K562 (cell line): ENCODE results near the gene MFSD11. TPM values are rescaled to one million over a fixed set of nuclear protein-coding genes. Genes with fewer than 3 reads are reported as not detected.
A peak's percentile ranks its signal among the peaks of the same experiment; 100 is the strongest.

Source experiments
- BCOR ChIP-seq: fragments of 450-650 bp; IDR thresholded peaks from 2 replicates; pipeline ENCODE4 v1.6.1; 2016
- CBFA2T2 ChIP-seq: fragments of 450-650 bp; conservative IDR thresholded peaks from 2 replicates; pipeline ENCODE4 v1.6.1; 2017; ENCODE audit warnings: mild to moderate bottlenecking
- FOSL1 ChIP-seq: fragments of 200-800 bp; sonication (Bioruptor generic); conservative IDR thresholded peaks from 2 replicates; pipeline ENCODE4 v1.6.1; 2016; ENCODE audit warnings: missing genetic modification characterization, missing compliant biosample characterization
- KAT2B ChIP-seq: IDR thresholded peaks from one replicate; pipeline ENCODE4 v1.6.1; 2012; ENCODE audit warnings: low read depth, mild to moderate bottlenecking, control low read depth, inconsistent platforms, low read length, moderate library complexity
- KLF13 ChIP-seq: fragments of 450-650 bp; IDR thresholded peaks from 2 replicates; pipeline ENCODE4 v1.6.1; 2016; ENCODE audit warnings: missing genetic modification characterization, low read depth, mild to moderate bottlenecking, missing compliant biosample characterization, moderate library complexity, borderline replicate concordance
- MYBL2 ChIP-seq, 2 experiments: fragments of 450-650 bp in 1 of 2; sonication (generic) in 1 of 2; formaldehyde crosslinking in 1 of 2; IDR thresholded peaks; 2 replicates each; pipeline versions ENCODE4 v1.6.1 to v1.8.1; 2017 to 2022; ENCODE audit warnings: borderline replicate concordance in 1 of 2, inconsistent platforms in 1 of 2, low read depth in 1 of 2, mild to moderate bottlenecking in 1 of 2, missing genetic modification reagents in 1 of 2, moderate library complexity in 1 of 2
- NEUROD1 ChIP-seq: fragments of 150-350 bp; IDR thresholded peaks from 2 replicates; pipeline ENCODE4 v1.6.1; 2014; ENCODE audit warnings: borderline replicate concordance, low read length, low read depth; ENCODE audit not compliant: partially characterized antibody
- PCBP1 ChIP-seq: fragments of 200-400 bp; formaldehyde crosslinking; IDR thresholded peaks from 2 replicates; pipeline ENCODE4 v1.6.1; 2018; ENCODE audit warnings: mild to moderate bottlenecking, low read depth, low read length; ENCODE audit not compliant: poor library complexity, severe bottlenecking
- POLR2H ChIP-seq: IDR thresholded peaks from 2 replicates; pipeline ENCODE4 v1.6.1; 2016; ENCODE audit warnings: missing genetic modification characterization, low read depth, mild to moderate bottlenecking, control low read depth, missing compliant biosample characterization, moderate library complexity
- RBM14 ChIP-seq: fragments of 200-400 bp; formaldehyde crosslinking; IDR thresholded peaks from 2 replicates; pipeline ENCODE4 v1.6.1; 2018; ENCODE audit warnings: low read depth, mild to moderate bottlenecking, low read length, moderate library complexity, borderline replicate concordance; ENCODE audit not compliant: insufficient read depth
- SAFB ChIP-seq: fragments of 200-400 bp; formaldehyde crosslinking; IDR thresholded peaks from 2 replicates; pipeline ENCODE4 v1.6.1; 2017; ENCODE audit warnings: low read depth, low read length, borderline replicate concordance
- SMAD2 ChIP-seq: fragments of 150-350 bp; IDR thresholded peaks from 2 replicates; pipeline ENCODE4 v1.6.1; 2014; ENCODE audit warnings: low read depth, mild to moderate bottlenecking, low read length
- STAT5A ChIP-seq: IDR thresholded peaks from 2 replicates; pipeline ENCODE4 v1.6.1; 2012; ENCODE audit warnings: low read length, inconsistent platforms, borderline replicate concordance
- TCFL5 ChIP-seq: fragments of 250-450 bp; sonication (Bioruptor Pico); conservative IDR thresholded peaks from 2 replicates; pipeline ENCODE4 v1.6.1; 2021; ENCODE audit warnings: mild to moderate bottlenecking, moderate library complexity, matching md5 sums
- ZNF133 ChIP-seq: fragments of 250-450 bp; sonication (Bioruptor Pico); IDR thresholded peaks from 2 replicates; pipeline ENCODE4 v1.4.0; 2020; ENCODE audit warnings: mild to moderate bottlenecking
- ZNF263 ChIP-seq: sonication (generic); formaldehyde crosslinking; IDR thresholded peaks from 2 replicates; pipeline ENCODE4 v1.8.0; 2022; ENCODE audit warnings: mild to moderate bottlenecking, missing genetic modification reagents, borderline replicate concordance
- polyA plus RNA-seq, 8 experiments: library from polyadenylated mRNA; depleted of rRNA in 4 of 8; stranded (reverse) in 5 of 8; unstranded in 3 of 8; fragments of >200 nt; fragmentation: Nextera tagmentation in 2 of 8; fragmentation: Illumina TruSeq in 1 of 8; extraction: Ambion mirVana in 2 of 8; extraction: Trizol in 1 of 8; gene quantifications; 2 replicates each; pipeline versions ENCODE4 v1.2.1 to v1.2.3, GENCODE V29; 2011 to 2014; ENCODE audit warnings: inconsistent platforms in 1 of 8, missing spikeins in 1 of 8
- total RNA-seq, 7 experiments: library from RNA; depleted of rRNA in 6 of 7; stranded (reverse); fragments of >200 nt in 6 of 7; fragmentation: Illumina TruSeq in 2 of 7; extraction: Trizol in 2 of 7; gene quantifications; 2 replicates each; pipeline versions ENCODE4 v1.2.1 to v1.2.3, GENCODE V29; 2011 to 2021; ENCODE audit warnings: low replicate concordance in 1 of 7
- TF ChIP-seq, protein P1 (sequence below): sonication (generic); formaldehyde crosslinking; IDR thresholded peaks from 2 replicates; pipeline ENCODE4 v1.8.0; 2022; ENCODE audit warnings: mild to moderate bottlenecking, missing genetic modification reagents
- TF ChIP-seq, protein P2 (sequence below): IDR thresholded peaks from 3 replicates; pipeline ENCODE4 v1.6.1; 2011; ENCODE audit warnings: borderline replicate concordance, mild to moderate bottlenecking, moderate library complexity; ENCODE audit not compliant: insufficient read length; ENCODE audit errors: extremely low read depth
- TF ChIP-seq, protein P3 (sequence below): sonication (generic); IDR thresholded peaks from 2 replicates; pipeline ENCODE4 v1.6.1; 2016
- TF ChIP-seq, protein P4 (sequence below): fragments of 450-650 bp; formaldehyde crosslinking; IDR thresholded peaks from 2 replicates; pipeline ENCODE4 v1.4.0; 2020; ENCODE audit warnings: mild to moderate bottlenecking, moderate library complexity

Gene MFSD11
- total and polyA plus RNA-seq, 9 of the 15 experiments (the other 6 are each of a cell fraction or from before 2014, with no cell fraction given), result 14.4 to 24.5 (median 19.9) TPM

DNA sequence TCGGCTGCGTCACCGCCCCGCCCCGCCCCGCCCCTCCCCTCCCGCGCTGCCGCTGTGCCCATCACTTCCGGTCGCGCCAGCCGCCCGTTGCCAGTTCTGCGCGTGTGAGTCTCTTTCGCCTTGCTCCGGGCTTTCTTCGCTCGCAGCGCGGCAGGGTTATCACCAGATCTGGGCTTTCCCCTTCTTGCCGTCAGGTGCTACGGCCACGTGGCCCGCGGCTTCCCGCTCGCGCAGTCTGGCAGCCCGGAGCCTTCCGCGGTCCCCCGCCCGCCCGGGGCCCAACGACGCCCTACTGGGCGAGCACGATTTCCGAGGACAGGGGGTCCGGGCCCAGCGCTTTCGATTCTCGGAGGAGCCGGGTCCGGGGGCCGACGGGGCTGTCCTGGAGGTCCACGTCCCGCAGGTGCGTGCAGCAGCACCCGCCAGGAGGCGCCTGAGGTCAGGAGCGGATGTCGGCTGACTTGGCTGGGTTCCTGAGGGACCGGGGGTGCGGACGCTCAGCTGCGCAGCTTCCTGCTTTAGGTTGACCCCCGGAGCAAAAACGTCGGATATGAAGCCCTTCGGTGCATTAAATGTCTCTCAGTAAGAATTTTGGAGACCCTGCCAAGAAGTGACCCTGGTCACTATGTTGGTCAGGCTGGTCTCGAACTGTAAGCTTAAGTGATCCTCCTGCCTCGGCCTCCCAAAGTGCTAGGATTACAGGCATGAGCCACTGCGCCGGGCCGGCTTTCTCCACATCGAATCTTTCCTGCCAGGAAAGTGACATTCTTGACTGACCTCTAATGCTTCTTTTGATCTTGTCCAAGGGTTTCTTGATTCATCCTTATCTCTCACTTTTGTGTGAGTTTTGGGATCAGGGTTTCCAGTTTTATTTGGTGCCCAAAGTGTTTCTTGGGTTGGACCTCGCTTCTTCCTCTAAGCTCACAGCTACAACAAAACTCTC lies 10.9 kb upstream of the MFSD11 start, which contains the start of gene METTL23 (continued):
- TF ChIP-seq, protein P1, sequence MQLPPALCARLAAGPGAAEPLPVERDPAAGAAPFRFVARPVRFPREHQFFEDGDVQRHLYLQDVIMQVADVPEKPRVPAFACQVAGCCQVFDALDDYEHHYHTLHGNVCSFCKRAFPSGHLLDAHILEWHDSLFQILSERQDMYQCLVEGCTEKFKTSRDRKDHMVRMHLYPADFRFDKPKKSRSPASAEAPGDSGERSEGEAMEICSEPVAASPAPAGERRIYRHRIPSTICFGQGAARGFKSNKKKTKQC (CRISPR knock-in tag), result no peak; the same call in 1 of the 2 replicates
- TF ChIP-seq PCBP1 (peak; percentile 94), FOSL1 (peak; percentile 60), MYBL2 (IDR thresholded peaks at IDR 0.05; ENCODE audit: low read depth) (no peak), MYBL2 (CRISPR knock-in tag; IDR thresholded peaks at IDR 0.05; ENCODE audit: borderline replicate concordance) (no peak), NEUROD1 (no peak), ZNF133 (CRISPR knock-in tag) (no peak), POLR2H (peak; percentile 25), TCFL5 (CRISPR knock-in tag) (no peak), KLF13 (tag) (no peak), KAT2B (no peak), RBM14 (no peak), BCOR (0 out of 2 replicates have a peak, but pooled peaks have one; percentile 43), SMAD2 (no peak), SAFB (no peak; the same call in 1 of the 2 replicates), CBFA2T2 (peak; percentile 28; the same call in 1 of the 2 replicates), STAT5A (no peak), ZNF263 (no peak)
- TF ChIP-seq, protein P2, sequence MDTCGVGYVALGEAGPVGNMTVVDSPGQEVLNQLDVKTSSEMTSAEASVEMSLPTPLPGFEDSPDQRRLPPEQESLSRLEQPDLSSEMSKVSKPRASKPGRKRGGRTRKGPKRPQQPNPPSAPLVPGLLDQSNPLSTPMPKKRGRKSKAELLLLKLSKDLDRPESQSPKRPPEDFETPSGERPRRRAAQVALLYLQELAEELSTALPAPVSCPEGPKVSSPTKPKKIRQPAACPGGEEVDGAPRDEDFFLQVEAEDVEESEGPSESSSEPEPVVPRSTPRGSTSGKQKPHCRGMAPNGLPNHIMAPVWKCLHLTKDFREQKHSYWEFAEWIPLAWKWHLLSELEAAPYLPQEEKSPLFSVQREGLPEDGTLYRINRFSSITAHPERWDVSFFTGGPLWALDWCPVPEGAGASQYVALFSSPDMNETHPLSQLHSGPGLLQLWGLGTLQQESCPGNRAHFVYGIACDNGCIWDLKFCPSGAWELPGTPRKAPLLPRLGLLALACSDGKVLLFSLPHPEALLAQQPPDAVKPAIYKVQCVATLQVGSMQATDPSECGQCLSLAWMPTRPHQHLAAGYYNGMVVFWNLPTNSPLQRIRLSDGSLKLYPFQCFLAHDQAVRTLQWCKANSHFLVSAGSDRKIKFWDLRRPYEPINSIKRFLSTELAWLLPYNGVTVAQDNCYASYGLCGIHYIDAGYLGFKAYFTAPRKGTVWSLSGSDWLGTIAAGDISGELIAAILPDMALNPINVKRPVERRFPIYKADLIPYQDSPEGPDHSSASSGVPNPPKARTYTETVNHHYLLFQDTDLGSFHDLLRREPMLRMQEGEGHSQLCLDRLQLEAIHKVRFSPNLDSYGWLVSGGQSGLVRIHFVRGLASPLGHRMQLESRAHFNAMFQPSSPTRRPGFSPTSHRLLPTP, result peak; percentile 47
- TF ChIP-seq, protein P3, sequence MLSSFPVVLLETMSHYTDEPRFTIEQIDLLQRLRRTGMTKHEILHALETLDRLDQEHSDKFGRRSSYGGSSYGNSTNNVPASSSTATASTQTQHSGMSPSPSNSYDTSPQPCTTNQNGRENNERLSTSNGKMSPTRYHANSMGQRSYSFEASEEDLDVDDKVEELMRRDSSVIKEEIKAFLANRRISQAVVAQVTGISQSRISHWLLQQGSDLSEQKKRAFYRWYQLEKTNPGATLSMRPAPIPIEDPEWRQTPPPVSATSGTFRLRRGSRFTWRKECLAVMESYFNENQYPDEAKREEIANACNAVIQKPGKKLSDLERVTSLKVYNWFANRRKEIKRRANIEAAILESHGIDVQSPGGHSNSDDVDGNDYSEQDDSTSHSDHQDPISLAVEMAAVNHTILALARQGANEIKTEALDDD, result no peak
- TF ChIP-seq, protein P4, sequence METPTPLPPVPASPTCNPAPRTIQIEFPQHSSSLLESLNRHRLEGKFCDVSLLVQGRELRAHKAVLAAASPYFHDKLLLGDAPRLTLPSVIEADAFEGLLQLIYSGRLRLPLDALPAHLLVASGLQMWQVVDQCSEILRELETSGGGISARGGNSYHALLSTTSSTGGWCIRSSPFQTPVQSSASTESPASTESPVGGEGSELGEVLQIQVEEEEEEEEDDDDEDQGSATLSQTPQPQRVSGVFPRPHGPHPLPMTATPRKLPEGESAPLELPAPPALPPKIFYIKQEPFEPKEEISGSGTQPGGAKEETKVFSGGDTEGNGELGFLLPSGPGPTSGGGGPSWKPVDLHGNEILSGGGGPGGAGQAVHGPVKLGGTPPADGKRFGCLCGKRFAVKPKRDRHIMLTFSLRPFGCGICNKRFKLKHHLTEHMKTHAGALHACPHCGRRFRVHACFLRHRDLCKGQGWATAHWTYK (CRISPR knock-in tag), result no peak
